HepG2 (cell line): ENCODE results near the gene ZCCHC8. TPM values are rescaled to one million over a fixed set of nuclear protein-coding genes. Genes with fewer than 3 reads are reported as not detected.
A peak's percentile ranks its signal among the peaks of the same experiment; 100 is the strongest.

ENCODE experiments used
- BCL3 ChIP-seq: sonication (generic); formaldehyde crosslinking; IDR thresholded peaks from 2 replicates; pipeline ENCODE4 v1.5.1; 2020; ENCODE audit warnings: mild to moderate bottlenecking, missing genetic modification reagents, moderate library complexity
- CREB3 ChIP-seq: sonication (generic); formaldehyde crosslinking; IDR thresholded peaks from 2 replicates; pipeline ENCODE4 v1.5.0; 2020; ENCODE audit warnings: missing genetic modification reagents
- E2F1 ChIP-seq: sonication (generic); formaldehyde crosslinking; IDR thresholded peaks from 2 replicates; pipeline ENCODE4 v1.5.0; 2020; ENCODE audit warnings: missing genetic modification reagents
- HOXA5 ChIP-seq: sonication (generic); formaldehyde crosslinking; IDR thresholded peaks from 2 replicates; pipeline ENCODE4 v1.4.0; 2020; ENCODE audit warnings: missing genetic modification reagents
- KLF15 ChIP-seq: sonication (generic); formaldehyde crosslinking; IDR thresholded peaks from 2 replicates; pipeline ENCODE4 v1.8.1; 2023; ENCODE audit warnings: borderline replicate concordance, mild to moderate bottlenecking, inconsistent platforms, missing genetic modification reagents, mixed read lengths
- KLF16 ChIP-seq, 2 experiments: sonication (generic) in 1 of 2; formaldehyde crosslinking in 1 of 2; IDR thresholded peaks; 2 replicates each; pipeline versions ENCODE4 v1.6.1 to v1.8.0; 2016 to 2023; ENCODE audit warnings: missing genetic modification reagents in 2 of 2, missing compliant biosample characterization in 1 of 2
- KLF9 ChIP-seq: IDR thresholded peaks from 2 replicates; pipeline ENCODE4 v1.6.1; 2016; ENCODE audit warnings: low read depth
- MIER2 ChIP-seq: IDR thresholded peaks from 2 replicates; pipeline ENCODE4 v1.6.1; 2016; ENCODE audit warnings: missing biosample characterization, missing genetic modification reagents
- NCOR1 ChIP-seq: fragments of 200-600 bp; sonication (generic); IDR thresholded peaks from 2 replicates; pipeline ENCODE4 v1.7.0; 2017; ENCODE audit warnings: antibody characterized with exemption, low read length, borderline replicate concordance
- NR2F1 ChIP-seq, 2 experiments: fragments of 450-650 bp in 1 of 2; formaldehyde crosslinking in 1 of 2; IDR thresholded peaks; 2 replicates each; pipeline versions ENCODE4 v1.5.0 to v1.6.1; 2016 to 2020; ENCODE audit warnings: mild to moderate bottlenecking in 1 of 2, missing compliant biosample characterization in 1 of 2, missing genetic modification reagents in 1 of 2, moderate library complexity in 1 of 2
- PLRG1 ChIP-seq: fragments of 450-650 bp; conservative IDR thresholded peaks from 2 replicates; pipeline ENCODE4 v1.6.1; 2016
- RERE ChIP-seq: IDR thresholded peaks from 2 replicates; pipeline ENCODE4 v1.6.1; 2016; ENCODE audit warnings: low read depth, missing genetic modification reagents, missing compliant biosample characterization
- ZFP90 ChIP-seq: sonication (generic); formaldehyde crosslinking; IDR thresholded peaks from 2 replicates; pipeline ENCODE4 v1.8.0; 2022; ENCODE audit warnings: missing genetic modification reagents, mild to moderate bottlenecking, inconsistent platforms, borderline replicate concordance
- ZNF235 ChIP-seq: sonication (generic); formaldehyde crosslinking; IDR thresholded peaks from 2 replicates; pipeline ENCODE4 v1.8.1; 2023; ENCODE audit warnings: mild to moderate bottlenecking, missing genetic modification reagents, borderline replicate concordance
- ZNF24 ChIP-seq: fragments of 450-650 bp; IDR thresholded peaks from 2 replicates; pipeline ENCODE4 v1.6.1; 2017; ENCODE audit warnings: antibody characterized with exemption, mild to moderate bottlenecking
- ZNF337 ChIP-seq: sonication (generic); formaldehyde crosslinking; IDR thresholded peaks from 2 replicates; pipeline ENCODE4 v1.5.1; 2020; ENCODE audit warnings: missing genetic modification reagents, low read depth, mild to moderate bottlenecking, borderline replicate concordance
- ZNF33B ChIP-seq: sonication (generic); formaldehyde crosslinking; IDR thresholded peaks from 2 replicates; pipeline ENCODE4 v1.5.1; 2020; ENCODE audit warnings: mild to moderate bottlenecking, missing genetic modification reagents
- ZNF766 ChIP-seq: sonication (generic); formaldehyde crosslinking; IDR thresholded peaks from 2 replicates; pipeline ENCODE4 v1.5.0; 2020; ENCODE audit warnings: missing genetic modification reagents, borderline replicate concordance
- polyA plus RNA-seq, 8 experiments: library from polyadenylated mRNA; depleted of rRNA in 3 of 8; stranded (reverse) in 7 of 8; unstranded in 1 of 8; fragments of >200 nt; fragmentation: Illumina TruSeq in 4 of 8; extraction: Trizol in 4 of 8; gene quantifications; 2 replicates each; pipeline versions ENCODE4 v1.2.1 to v1.2.3, GENCODE V29; 2011 to 2016; ENCODE audit warnings: low read depth in 4 of 8, missing spikeins in 1 of 8, mixed read lengths in 1 of 8; ENCODE audit not compliant: insufficient read depth in 1 of 8
- total RNA-seq, 5 experiments: library from RNA; depleted of rRNA; stranded (reverse); fragments of >200 nt; fragmentation: Illumina TruSeq; extraction: Trizol; gene quantifications; 2 replicates each; pipeline ENCODE4 v1.2.3, GENCODE V29; 2016; ENCODE audit warnings: low read depth in 1 of 5
- TF ChIP-seq, protein P1 (sequence below): sonication (generic); formaldehyde crosslinking; IDR thresholded peaks from 2 replicates; pipeline ENCODE4 v1.5.1; 2020; ENCODE audit warnings: mild to moderate bottlenecking, missing genetic modification reagents, borderline replicate concordance

The ZCCHC8 gene
- total and polyA plus RNA-seq, 2 of the 13 experiments (the other 11 are each of a cell fraction or from before 2014, with no cell fraction given): 18.6 to 20.9 TPM

DNA sequence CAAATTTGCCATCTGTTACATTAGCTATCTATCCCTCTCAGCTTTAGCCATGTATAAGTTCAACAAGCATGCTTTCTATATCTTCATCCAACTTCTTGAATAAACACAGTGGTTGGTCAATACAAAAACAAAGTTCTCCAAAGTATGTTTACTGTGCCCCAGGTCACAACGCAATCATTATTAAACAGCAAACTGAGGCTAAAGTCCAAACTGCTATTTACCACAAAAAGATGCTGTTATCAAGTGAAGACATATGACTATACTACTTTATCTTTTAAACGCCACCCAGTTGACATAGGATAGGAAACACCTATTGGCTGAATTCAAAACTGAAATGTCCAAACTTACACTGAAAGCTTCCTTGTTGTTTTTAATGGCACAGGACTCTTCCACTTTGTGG, 11.7 kb downstream of the ZCCHC8 start (continued):
- TF ChIP-seq ZNF24 (no peak), BCL3 (CRISPR knock-in tag) (no peak), CREB3 (no peak), KLF9 (CRISPR knock-in tag) (no peak), NCOR1 (peak; percentile 87), MIER2 (CRISPR knock-in tag) (no peak), NR2F1 (CRISPR knock-in tag; IDR thresholded peaks at IDR 0.05) (peak; percentile 54 to 75; a peak in 3 of 4 replicates), PLRG1 (no peak), ZFP90 (CRISPR knock-in tag) (no peak), KLF15 (CRISPR knock-in tag) (no peak), ZNF766 (no peak), ZNF337 (CRISPR knock-in tag) (no peak), ZNF235 (CRISPR knock-in tag) (no peak), ZNF33B (CRISPR knock-in tag) (no peak), HOXA5 (CRISPR knock-in tag) (0 out of 2 replicates have a peak, but pooled peaks have one; percentile 37), KLF16 (CRISPR knock-in tag; IDR thresholded peaks at IDR 0.05) (0 out of 4 replicates have a peak, but pooled peaks of 1 of the 2 experiments have one; percentile 74), RERE (CRISPR knock-in tag) (peak; percentile 73), E2F1 (no peak)
- TF ChIP-seq, protein P1, sequence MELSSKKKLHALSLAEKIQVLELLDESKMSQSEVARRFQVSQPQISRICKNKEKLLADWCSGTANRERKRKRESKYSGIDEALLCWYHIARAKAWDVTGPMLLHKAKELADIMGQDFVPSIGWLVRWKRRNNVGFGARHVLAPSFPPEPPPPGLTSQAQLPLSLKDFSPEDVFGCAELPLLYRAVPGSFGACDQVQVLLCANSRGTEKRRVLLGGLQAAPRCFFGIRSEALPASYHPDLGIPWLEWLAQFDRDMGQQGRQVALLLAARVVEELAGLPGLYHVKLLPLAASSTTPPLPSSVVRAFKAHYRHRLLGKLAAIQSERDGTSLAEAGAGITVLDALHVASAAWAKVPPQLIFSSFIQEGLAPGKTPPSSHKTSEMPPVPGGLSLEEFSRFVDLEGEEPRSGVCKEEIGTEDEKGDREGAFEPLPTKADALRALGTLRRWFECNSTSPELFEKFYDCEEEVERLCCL (CRISPR knock-in tag): no peak
